ENCODE measurements around the gene STAM2.
"Not testable (repeated sequence)": the region's sequence is repeated elsewhere in the genome, so short reads cannot be mapped to it uniquely, and the experiment has no call there.

STAM2 gene

DNA sequence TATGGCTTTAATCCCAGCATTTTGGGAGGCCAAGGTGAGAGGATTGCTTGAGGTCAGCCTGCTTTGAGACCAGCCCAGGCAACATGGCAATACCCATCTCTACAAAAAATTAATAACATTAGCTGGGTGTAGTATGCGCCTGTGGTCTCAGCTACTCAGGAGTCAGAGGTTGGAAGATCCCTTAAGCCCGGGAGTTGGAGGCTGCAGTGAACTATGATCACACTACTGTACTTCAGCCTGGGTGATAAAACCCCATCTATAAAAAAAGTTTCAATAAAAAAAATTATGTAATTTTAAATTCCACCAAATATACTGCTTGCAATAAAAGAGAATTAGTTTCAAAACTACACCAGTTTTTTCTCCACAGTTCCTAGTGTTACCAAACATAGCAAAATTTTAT is 53.4 kb downstream of the STAM2 start:
- no peak for FAIRE-seq
- DNase-seq (ENCODE audit: insufficient read length, low spot score) = no peak
- TF ChIP-seq, protein P1, sequence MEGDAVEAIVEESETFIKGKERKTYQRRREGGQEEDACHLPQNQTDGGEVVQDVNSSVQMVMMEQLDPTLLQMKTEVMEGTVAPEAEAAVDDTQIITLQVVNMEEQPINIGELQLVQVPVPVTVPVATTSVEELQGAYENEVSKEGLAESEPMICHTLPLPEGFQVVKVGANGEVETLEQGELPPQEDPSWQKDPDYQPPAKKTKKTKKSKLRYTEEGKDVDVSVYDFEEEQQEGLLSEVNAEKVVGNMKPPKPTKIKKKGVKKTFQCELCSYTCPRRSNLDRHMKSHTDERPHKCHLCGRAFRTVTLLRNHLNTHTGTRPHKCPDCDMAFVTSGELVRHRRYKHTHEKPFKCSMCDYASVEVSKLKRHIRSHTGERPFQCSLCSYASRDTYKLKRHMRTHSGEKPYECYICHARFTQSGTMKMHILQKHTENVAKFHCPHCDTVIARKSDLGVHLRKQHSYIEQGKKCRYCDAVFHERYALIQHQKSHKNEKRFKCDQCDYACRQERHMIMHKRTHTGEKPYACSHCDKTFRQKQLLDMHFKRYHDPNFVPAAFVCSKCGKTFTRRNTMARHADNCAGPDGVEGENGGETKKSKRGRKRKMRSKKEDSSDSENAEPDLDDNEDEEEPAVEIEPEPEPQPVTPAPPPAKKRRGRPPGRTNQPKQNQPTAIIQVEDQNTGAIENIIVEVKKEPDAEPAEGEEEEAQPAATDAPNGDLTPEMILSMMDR (IDR thresholded peaks at IDR 0.05; ENCODE audit: insufficient read depth, missing control alignments) = no peak

DNA sequence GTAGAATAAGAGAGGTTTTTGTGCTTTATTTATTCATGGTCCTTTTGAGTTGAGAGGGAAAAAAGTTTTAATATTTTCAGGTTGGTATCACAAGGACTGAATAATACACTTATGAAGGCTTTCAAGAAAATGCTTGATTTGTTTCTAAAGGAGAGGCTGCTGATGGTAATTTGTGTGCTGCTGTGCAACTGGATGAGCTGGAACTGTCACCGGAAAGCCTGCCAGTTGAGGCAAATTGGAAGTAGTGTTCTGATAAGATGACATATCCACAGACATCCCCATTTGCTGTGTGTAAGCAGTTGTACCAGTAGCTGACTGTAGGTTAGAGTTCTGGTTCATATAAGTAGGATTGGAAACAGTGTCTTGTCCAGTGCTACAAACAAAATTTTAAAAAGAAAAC is 55.1 kb downstream of the STAM2 start:
- FAIRE-seq = no peak
- TF ChIP-seq, protein P1 (IDR thresholded peaks at IDR 0.05; ENCODE audit: insufficient read depth, missing control alignments) = no peak
- DNase-seq (ENCODE audit: insufficient read length, low spot score) = no peak

DNA sequence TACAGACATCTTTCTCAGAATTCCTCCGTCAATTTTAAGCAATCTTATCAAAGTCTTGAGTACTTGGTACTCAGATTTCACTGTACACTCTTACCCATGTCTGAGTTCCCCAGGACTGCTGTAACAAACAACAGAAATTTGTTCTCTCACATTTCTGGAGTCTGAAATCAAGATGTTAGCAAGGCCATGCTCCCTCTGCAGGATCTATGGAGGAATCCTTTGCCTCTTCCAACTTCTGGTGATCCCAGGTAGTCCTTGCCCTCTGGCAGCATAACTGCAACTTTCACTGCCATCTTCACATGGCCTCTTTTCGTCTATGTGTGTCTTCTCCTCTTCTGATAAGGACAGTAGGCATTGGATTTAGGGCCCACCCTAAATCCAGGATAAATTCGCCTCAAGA is 59.6 kb downstream of the STAM2 start:
- no peak for DNase-seq (ENCODE audit: insufficient read length, low spot score)
- FAIRE-seq = no peak
- TF ChIP-seq, protein P1 (IDR thresholded peaks at IDR 0.05; ENCODE audit: insufficient read depth, missing control alignments) = peak; percentile 7

DNA sequence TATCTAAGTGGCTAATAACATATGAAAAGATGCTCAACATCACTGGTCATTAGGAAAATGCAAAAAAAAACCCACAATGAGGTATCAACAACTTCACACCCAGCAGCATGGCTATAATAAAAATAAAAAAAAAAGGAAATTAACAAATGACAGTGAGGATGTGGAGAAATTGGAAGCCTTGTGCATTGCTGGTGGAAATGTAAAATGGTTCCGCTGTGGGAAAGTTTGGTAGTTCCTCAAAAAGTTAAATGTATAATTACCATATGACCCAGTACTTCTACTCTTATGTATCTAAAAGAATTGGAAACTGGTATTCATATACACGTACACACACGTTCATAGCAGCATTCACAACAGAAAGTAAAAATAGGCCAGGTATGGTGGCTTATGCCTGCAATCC is 61.2 kb downstream of the STAM2 start:
- TF ChIP-seq, protein P1 (IDR thresholded peaks at IDR 0.05; ENCODE audit: insufficient read depth, missing control alignments) = no peak
- no peak for FAIRE-seq
- DNase-seq (ENCODE audit: insufficient read length, low spot score) = no peak

DNA sequence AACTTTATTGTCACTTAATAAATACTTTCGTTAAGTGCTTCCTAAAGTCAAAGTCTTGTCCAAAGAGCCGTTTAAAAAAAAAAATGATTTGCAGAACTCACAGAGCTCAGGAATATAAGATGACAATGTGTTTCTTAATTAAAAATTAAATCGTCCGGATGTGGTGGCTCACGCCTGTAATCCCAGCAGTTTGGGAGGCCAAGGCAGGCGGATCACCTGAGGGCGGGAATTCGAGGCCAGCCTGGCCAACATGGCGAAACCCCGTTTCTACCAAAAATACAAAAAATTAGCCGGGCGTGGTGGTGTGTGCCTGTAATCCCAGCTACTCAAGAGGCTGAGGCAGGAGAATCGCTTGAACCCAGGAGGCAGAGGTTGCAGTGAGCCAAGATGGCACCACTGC is 68.4 kb downstream of the STAM2 start:
- FAIRE-seq = not testable (repeated sequence)

DNA sequence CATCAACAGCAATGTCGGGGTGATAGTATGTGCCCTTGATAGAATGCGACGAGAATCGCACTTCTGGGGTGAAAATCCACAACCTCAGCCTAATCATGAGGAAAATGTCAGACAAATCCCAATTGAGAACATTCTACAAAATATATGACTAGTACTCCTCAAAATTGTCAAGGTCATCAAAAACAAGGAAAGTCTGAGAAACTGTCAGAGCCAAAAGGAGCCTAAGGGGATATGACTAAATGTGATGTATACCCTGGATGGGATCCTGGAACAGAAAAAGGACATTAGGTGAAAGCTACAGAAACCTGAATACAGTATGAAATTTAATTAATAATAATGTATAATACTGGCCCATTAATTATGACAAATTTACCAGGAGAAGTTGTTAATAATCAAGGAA is 69.1 kb downstream of the STAM2 start:
- TF ChIP-seq, protein P1 (IDR thresholded peaks at IDR 0.05; ENCODE audit: insufficient read depth, missing control alignments) = no peak
- FAIRE-seq (no peak), DNase-seq (ENCODE audit: insufficient read length, low spot score) (no peak)

More for the DNA sequence above, 68.4 kb downstream of the STAM2 start:
- DNase-seq (ENCODE audit: insufficient read length, low spot score) = not testable (repeated sequence)

DNA sequence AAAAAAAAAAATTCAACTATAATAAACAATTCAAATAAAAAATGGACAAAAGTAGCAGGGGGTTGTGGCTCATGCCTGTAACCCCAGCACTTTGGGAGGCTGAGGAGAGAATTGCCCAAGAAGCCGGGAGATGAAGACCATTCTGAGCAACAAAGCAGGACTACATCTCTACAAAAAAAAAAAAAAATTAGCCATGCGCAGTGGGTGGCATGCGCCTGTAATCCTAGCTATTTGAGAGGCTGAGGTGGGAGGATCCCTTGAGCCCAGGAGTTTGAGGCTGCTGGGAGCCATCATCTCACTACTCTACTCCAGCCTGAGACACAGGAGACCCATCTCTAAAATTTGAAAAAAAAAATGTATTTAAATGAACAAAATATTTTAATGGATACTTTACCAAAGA is 72.3 kb downstream of the STAM2 start:
- TF ChIP-seq, protein P1 (IDR thresholded peaks at IDR 0.05; ENCODE audit: insufficient read depth, missing control alignments) = no peak
- DNase-seq (ENCODE audit: insufficient read length, low spot score) = no peak
- no peak for FAIRE-seq

DNA sequence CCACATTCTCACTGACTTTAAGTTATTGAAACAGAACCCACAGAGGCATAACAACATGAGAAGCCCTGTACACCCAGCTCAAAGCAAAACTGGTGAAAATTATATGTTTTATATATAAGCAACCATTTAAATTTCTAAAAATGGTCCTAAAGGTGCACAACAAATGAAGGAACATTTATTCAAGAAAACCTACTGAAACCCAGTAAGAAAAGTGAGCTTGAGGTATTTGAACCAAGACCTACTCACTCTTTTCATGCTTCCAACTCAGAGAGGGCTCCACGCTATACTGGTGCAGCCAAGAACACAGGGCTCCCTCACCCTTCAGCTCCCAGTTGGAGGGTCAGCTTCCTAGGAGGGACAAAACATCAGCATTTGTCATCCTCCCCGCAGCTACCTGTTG is 74.6 kb downstream of the STAM2 start:
- FAIRE-seq (no peak), DNase-seq (ENCODE audit: insufficient read length, low spot score) (no peak)
- TF ChIP-seq, protein P1 (IDR thresholded peaks at IDR 0.05; ENCODE audit: insufficient read depth, missing control alignments) = no peak

All from D721Med (cell line).